GM12864 (cell line): ENCODE results near the gene E2F4.
A peak's percentile ranks its signal among the peaks of the same experiment; 100 is the strongest.

Source experiments
- DNase-seq: peaks from one replicate; pipeline ENCODE4 v3.0.0-alpha.2; 2011; ENCODE audit warnings: low read depth
- H3K4me3 ChIP-seq: 2 replicates; pipeline ENCODE4 v1.5.1; 2011; ENCODE audit warnings: mild to moderate bottlenecking, low read depth, low read length, control low read depth
- TF ChIP-seq, protein P1 (sequence below): IDR thresholded peaks from 2 replicates; pipeline ENCODE4 v1.5.1; 2011; ENCODE audit warnings: low read depth, mild to moderate bottlenecking, moderate library complexity, low read length, control low read depth, inconsistent platforms; ENCODE audit errors: missing control alignments

E2F4 gene

DNA sequence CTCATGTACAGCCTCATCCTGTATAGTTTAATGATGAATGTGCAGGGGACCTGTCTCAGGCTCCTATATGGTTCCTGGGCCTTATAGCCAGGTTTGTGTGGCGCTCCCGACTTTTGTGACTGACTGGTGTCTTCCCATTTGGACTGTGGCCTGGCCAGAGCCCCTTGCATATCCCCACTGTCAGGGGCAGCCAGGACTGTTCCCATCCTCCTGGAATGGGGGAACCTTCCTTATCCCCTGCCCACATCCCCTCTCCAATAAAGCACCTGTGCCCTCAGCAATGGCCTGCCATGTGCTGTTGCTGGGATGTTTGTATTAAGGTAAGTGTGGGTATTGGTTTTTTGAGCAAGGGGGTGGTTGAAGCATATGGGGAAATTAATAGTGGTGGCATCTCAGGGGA, 43.7 kb upstream of the E2F4 start:
- TF ChIP-seq, protein P1, sequence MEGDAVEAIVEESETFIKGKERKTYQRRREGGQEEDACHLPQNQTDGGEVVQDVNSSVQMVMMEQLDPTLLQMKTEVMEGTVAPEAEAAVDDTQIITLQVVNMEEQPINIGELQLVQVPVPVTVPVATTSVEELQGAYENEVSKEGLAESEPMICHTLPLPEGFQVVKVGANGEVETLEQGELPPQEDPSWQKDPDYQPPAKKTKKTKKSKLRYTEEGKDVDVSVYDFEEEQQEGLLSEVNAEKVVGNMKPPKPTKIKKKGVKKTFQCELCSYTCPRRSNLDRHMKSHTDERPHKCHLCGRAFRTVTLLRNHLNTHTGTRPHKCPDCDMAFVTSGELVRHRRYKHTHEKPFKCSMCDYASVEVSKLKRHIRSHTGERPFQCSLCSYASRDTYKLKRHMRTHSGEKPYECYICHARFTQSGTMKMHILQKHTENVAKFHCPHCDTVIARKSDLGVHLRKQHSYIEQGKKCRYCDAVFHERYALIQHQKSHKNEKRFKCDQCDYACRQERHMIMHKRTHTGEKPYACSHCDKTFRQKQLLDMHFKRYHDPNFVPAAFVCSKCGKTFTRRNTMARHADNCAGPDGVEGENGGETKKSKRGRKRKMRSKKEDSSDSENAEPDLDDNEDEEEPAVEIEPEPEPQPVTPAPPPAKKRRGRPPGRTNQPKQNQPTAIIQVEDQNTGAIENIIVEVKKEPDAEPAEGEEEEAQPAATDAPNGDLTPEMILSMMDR, result no peak
- no peak for DNase-seq
- no peak overlapping the region for H3K4me3 ChIP-seq

DNA sequence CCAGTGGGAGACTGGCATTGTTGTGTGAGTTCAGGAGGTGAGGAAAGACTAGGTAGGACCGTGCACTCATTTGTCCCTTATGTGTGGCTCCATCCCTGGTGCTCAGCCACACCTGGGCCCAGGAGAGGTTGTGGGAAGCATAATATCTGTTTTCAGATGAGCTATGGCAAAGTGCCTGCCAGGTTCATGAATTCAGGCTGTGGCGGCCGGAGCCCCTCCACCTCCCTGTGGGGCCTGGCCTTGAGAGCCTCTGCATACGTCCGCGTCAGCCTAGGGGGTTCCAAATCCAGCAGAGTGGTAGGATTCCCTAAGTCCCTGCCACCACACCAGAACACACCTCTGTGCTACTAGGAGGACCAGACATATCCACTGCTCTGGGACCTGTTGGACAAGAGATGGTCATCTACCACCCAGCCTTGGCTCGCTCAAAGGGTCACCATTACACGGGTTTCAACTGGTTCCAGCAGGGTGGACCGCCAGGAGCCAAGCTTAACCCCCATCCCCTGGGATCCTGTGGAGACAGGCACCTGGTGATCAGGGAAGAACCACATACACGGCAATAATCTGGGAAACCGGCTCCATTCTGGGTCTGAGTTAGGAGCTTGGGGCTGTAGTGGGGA, 43.2 kb upstream of the E2F4 start:
- no peak for DNase-seq
- TF ChIP-seq, protein P1, result no peak
- no peak overlapping the region for H3K4me3 ChIP-seq

DNA sequence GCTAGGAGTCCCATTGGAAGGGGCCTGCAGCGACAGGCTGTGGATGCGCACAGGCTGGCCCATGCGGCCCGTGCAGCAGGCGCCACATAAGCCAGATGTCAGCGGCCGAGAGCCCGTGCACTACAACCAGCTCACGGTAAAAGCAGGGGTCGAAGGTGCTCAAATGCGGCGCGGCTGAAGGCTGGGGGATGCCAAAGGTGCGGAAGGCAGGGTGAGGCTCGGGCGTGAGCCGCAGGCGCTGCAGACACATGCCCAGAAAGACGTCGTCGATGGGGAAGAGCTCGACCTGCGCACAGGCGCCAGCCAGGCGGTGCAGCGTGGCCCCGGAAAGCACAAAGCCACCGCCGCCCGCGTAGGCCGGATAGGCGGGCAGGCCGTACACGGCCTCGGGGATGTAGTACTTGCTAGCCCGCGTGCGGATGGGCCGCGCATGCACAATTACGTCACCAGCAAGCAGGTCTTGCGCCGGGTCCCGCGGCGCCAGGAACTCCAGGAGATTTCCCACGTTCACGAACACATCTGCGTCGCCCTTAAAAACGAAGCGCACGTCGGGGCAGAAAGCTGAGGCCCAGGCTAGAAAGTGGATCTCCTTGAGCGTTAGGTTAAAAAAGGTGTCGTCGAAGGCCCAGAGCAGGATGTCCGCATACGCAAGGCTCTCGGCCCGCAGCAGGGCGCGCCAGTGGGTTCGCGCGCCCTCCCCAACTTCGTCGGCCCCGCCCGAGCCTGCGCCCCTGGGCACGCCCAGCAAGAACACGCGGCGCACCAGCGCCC, 42.5 kb upstream of the E2F4 start:
- H3K4me3 ChIP-seq, result no peak overlapping the region
- no peak for DNase-seq
- TF ChIP-seq, protein P1, result no peak

DNA sequence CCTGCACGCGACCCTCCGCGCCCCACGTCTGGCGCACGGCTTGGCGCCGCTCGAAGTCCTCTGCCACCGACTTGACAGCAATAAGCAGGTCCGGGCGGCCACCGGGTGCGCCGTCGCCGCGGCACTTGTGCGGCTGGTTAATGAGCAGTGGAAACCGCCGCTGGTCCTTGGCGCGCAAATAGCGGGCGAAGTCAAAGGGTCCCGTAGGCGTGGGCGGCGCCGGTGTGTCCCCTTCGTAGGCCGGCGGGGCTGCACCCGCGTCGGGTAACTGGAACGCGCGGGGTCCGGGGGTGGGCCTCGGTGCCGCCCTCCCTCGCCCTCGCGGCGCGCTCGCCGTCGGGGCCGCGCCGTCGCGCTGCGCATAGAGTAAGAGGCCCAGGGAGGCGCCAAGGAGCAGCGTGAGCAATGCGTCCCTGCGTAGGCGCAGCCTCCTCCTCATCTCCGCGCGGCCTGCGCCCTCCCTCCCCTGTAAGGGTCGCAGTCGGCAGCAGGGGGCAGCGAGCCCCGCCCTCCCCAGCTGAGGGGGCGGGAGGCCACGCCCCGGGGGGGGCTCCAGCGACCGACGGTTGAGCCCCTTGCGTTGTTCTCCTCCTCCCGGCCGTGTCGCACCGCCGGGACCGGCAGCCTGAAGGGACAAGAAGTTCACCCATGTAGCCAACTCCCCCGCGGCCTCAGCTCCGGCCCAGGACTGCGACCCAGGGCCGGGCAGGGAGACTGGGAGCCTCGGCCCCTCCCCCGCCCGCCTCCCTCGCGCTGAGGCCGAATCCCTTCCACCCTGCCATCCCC, 41.7 kb upstream of the E2F4 start:
- DNase-seq, result no peak
- peak overlapping the region; percentile 71 for H3K4me3 ChIP-seq
- TF ChIP-seq, protein P1, result peak; percentile 4

DNA sequence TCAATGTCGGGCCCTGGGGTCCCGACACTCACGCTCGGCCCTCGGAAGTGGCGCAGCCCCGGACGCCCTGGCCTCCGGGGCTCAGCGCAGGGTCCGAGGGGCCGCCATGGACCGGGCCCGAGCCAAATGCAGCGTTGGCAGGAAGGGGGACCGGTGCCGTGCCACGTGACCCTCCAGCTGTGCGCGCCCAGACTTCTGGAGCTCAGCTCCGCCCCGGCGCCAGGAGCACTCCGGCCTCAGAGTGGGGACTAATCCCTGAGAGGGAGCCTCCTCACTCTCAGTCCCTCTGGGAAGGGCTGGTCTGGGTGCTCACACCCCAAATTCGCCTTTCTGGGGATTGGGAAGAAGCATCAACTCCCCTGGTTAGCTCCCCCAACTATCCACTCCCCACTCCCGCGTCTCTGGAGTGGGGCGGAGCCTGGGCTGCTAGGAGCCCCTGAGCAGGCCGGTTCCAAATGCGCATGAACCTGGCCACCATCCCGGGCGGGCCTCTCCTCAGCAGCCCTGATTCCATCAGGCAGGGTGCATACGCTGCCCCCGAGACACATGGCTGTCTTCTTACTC, 41.0 kb upstream of the E2F4 start, which contains the start of gene B3GNT9:
Gene B3GNT9, minus strand, starts transcription at position 166 of the 564 bp plus-strand sequence. CDS start 513 bp downstream, outside the sequence.
- TF ChIP-seq, protein P1, result no peak
- no peak for DNase-seq
- peak within 1 kb of the TSS; percentile 71 for H3K4me3 ChIP-seq

DNA sequence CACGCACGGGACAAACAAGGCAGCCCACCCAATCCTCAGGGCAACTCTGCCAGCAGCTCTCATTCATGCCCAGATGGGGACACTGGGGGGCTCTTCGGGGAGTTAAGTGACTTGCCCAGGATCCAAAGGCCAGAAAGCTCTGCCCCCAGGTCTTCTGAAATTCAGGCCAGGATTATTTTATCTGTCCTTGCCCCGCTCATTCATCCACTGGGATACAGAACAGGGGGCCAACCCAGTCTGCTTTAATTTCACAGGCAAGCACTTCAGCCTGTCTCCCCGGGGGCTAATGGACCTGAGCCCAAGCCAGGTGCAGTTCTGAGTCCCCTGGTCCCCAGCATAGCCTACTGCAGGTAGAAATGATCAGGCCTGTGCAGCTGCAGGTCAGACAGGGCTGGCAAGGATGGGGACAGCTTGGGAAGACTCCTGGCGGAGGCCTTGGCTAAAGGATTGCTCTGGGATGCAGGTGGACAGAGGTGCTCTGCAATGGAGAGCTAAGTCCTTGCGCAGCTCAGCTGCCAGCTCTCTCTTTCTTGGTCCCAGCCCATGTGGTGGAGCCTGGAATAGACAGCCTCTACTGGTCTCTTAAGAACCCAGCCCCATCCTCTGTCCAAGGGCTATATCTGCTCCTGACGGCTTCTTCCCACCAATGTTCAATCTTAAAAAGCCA, 40.4 kb upstream of the E2F4 start:
- H3K4me3 ChIP-seq, result no peak overlapping the region
- TF ChIP-seq, protein P1, result no peak

More for the DNA sequence above, 40.4 kb upstream of the E2F4 start:
- DNase-seq, result no peak
